Thyroid gland (tissue), 4 donors: Measurements from ENCODE around the gene ZBTB4. TPM values are rescaled to one million over a fixed set of nuclear protein-coding genes. Genes with fewer than 3 reads are reported as not detected.

Experiments used
- DNase-seq, 2 donors: peaks; one replicate each; pipeline ENCODE4 v3.0.0-alpha.2; 2019
- H3K27ac ChIP-seq, 3 donors: fragments of 200-600 bp; sonication (generic); 1 replicate in 2 of 3; 2 replicates in 1 of 3; pipeline ENCODE4 v1.5.1; 2016 to 2019; ENCODE audit warnings: mild to moderate bottlenecking in 1 of 3, moderate library complexity in 1 of 3
- H3K27me3 ChIP-seq: fragments of 200-600 bp; sonication (generic); one replicate; pipeline ENCODE4 v1.5.1; 2019
- H3K36me3 ChIP-seq, 2 donors: fragments of 200-600 bp; sonication (generic); one replicate each; pipeline ENCODE4 v1.5.1; 2016 to 2019
- H3K4me1 ChIP-seq, 2 donors: fragments of 200-600 bp; sonication (generic); one replicate each; pipeline ENCODE4 v1.5.1; 2017 to 2019
- H3K4me3 ChIP-seq, 3 donors: fragments of 200-600 bp; sonication (generic); replicated peaks in 1 of 3; 1 replicate in 2 of 3; 2 replicates in 1 of 3; pipeline ENCODE4 v1.5.1; 2016; ENCODE audit warnings: mild to moderate bottlenecking in 1 of 3
- H3K9me3 ChIP-seq: fragments of 200-600 bp; sonication (generic); one replicate; pipeline ENCODE4 v1.5.1; 2017
- CTCF ChIP-seq, 6 experiments: fragments of 200-600 bp in 3 of 6; fragments of 450-650 bp in 3 of 6; sonication (generic) in 3 of 6; IDR thresholded peaks; one replicate each; pipeline ENCODE4 v1.5.1; 2016 to 2019; ENCODE audit warnings: antibody characterized with exemption in 6 of 6, mild to moderate bottlenecking in 2 of 6, inconsistent platforms in 1 of 6, moderate library complexity in 1 of 6
- POLR2A ChIP-seq, 2 donors: fragments of 450-650 bp; IDR thresholded peaks; one replicate each; pipeline ENCODE4 v1.6.1; 2017; ENCODE audit warnings: antibody characterized with exemption in 2 of 2, mild to moderate bottlenecking in 2 of 2, moderate library complexity in 1 of 2
- WGBS, 2 donors: methylation state at CpG; one replicate each; pipeline ENCODE4 v1.1.5; 2017; 5-methylcytosine and 5-hydroxymethylcytosine counted together
- intact Hi-C: fragments of 100-400 bp; cut with DNase I; formaldehyde crosslinking; loops from one replicate; pipeline ENCODE4 v1.15.1; 2023
- total RNA-seq, 4 donors: library from RNA; depleted of rRNA; stranded (reverse); fragments of >200 nt; gene quantifications; one replicate each; pipeline ENCODE4 v1.2.3, GENCODE V29; 2016

Gene ZBTB4
- total RNA-seq, 4 donors from 2014 or later = 58.5 to 85.2 (median 79.9) TPM

- peak overlapping the region in 2 of 3 donors; percentile 25 to 38 for H3K4me3 ChIP-seq
- WGBS, 2 donors = 10% methylated on average over 43 to 46 of the region's 48 CpGs
- intact Hi-C loops = loop anchor here (5.0 kb wide), 2 partner anchors 86 to 124 kb away; partner anchors contain the start of genes KCTD11 and SENP3
- DNase-seq = peak; percentile 80 to 82
- H3K4me1 ChIP-seq = peaks cover 31 to 51% of the 10 kb centered on the region in 2 donors
- no peak for TF ChIP-seq CTCF (IDR thresholded peaks at IDR 0.05)
- peak in 1 of 2 donors; percentile 57 for TF ChIP-seq POLR2A (IDR thresholded peaks at IDR 0.05)
- no peaks in the 10 kb centered on the region for H3K36me3 ChIP-seq
- no peaks in the 10 kb centered on the region for H3K27me3 ChIP-seq
- H3K27ac ChIP-seq = peak overlapping the region; percentile 48 to 67 (median 63)
- no peaks in the 10 kb centered on the region for H3K9me3 ChIP-seq
These were observed 41.3 kb downstream of the ZBTB4 start for GRCh38 chr17:7437950-7438614.

- Histone ChIP-seq H3K27me3 (no peaks in the 10 kb centered on the region), H3K4me1 (peaks cover 31 to 51% of the 10 kb centered on the region in 2 donors), H3K27ac (peak overlapping the region; percentile 48 to 67 (median 63)), H3K9me3 (no peaks in the 10 kb centered on the region), H3K36me3 (no peaks in the 10 kb centered on the region), H3K4me3 (peak overlapping the region in 1 of 3 donors; percentile 38)
- 50 to 51% methylated on average over 10 to 13 of the region's 31 CpGs for WGBS, 2 donors
- intact Hi-C loops = loop anchor here (5.0 kb wide), 2 partner anchors 85 to 125 kb away; partner anchors contain the start of genes KCTD11 and SENP3
- no peak for TF ChIP-seq CTCF (IDR thresholded peaks at IDR 0.05)
- no peak for TF ChIP-seq POLR2A (IDR thresholded peaks at IDR 0.05)
- DNase-seq = peak in 1 of 2 donors; percentile 11
These were observed 42.0 kb downstream of the ZBTB4 start for GRCh38 chr17:7437369-7437863.

GRCh38 chr17:7436556-7437368 lies 42.7 kb downstream of the ZBTB4 start:
- peak overlapping the region; percentile 60 to 67 (median 63) for H3K27ac ChIP-seq
- TF ChIP-seq CTCF (IDR thresholded peaks at IDR 0.05) (peak; percentile 43 to 95 (median 82)), POLR2A (IDR thresholded peaks at IDR 0.05) (peak in 1 of 2 donors; percentile 46)
- no peaks in the 10 kb centered on the region for H3K9me3 ChIP-seq
- H3K36me3 ChIP-seq = no peaks in the 10 kb centered on the region
- H3K4me3 ChIP-seq = peak overlapping the region in 1 of 3 donors; percentile 38
- peak; percentile 87 to 88 for DNase-seq
- intact Hi-C loops = loop anchor here (5.0 kb wide), 2 partner anchors 84 to 126 kb away; partner anchors contain the start of genes KCTD11 and SENP3
- H3K27me3 ChIP-seq = no peaks in the 10 kb centered on the region
- 6% methylated on average over 20 of the region's 92 CpGs; no CpG with 5 or more reads in 1 of the 2 donors for WGBS, 2 donors
- peaks cover 31 to 51% of the 10 kb centered on the region in 2 donors for H3K4me1 ChIP-seq

- WGBS, 2 donors = 5 to 7% methylated on average over 30 to 42 of the region's 49 CpGs
- intact Hi-C loops = loop anchor here (5.0 kb wide), 2 partner anchors 84 to 126 kb away; partner anchors contain the start of genes KCTD11 and SENP3
- Histone ChIP-seq H3K9me3 (no peaks in the 10 kb centered on the region), H3K4me3 (peak overlapping the region; percentile 30 to 53 (median 38)), H3K27ac (peak overlapping the region; percentile 25 to 64 (median 61)), H3K4me1 (peaks cover 31 to 49% of the 10 kb centered on the region in 2 donors), H3K27me3 (no peaks in the 10 kb centered on the region), H3K36me3 (no peaks in the 10 kb centered on the region)
- DNase-seq = peak; percentile 49 to 56
- TF ChIP-seq POLR2A (IDR thresholded peaks at IDR 0.05) (peak in 1 of 2 donors; percentile 0), CTCF (IDR thresholded peaks at IDR 0.05) (peak in 1 of 6 experiments; percentile 16)
These were observed 43.5 kb downstream of the ZBTB4 start for GRCh38 chr17:7435676-7436555.
